Measurements from ENCODE around the gene MNDA.
"Not testable (repeated sequence)": the region's sequence is repeated elsewhere in the genome, so short reads cannot be mapped to it uniquely, and the experiment has no call there.

The MNDA gene

GRCh38 chr1:158864595-158864994 is 33.4 kb downstream of the MNDA start:
- H3K27me3 ChIP-seq (ENCODE audit: control insufficient read depth, insufficient read depth, low read length): no peaks in the 10 kb centered on the region
- H3K27ac ChIP-seq (ENCODE audit: low read depth, low read length): no peak overlapping the region
- no peak overlapping the region for H3K9ac ChIP-seq (ENCODE audit: low read length)
- no peaks in the 10 kb centered on the region for H3K36me3 ChIP-seq (ENCODE audit: control insufficient read depth, insufficient read depth, low read length)
- H3K4me1 ChIP-seq (ENCODE audit: control insufficient read depth, insufficient read depth, low read length): no peaks in the 10 kb centered on the region
- no peak overlapping the region for H3K4me3 ChIP-seq (ENCODE audit: low read length)

DNA sequence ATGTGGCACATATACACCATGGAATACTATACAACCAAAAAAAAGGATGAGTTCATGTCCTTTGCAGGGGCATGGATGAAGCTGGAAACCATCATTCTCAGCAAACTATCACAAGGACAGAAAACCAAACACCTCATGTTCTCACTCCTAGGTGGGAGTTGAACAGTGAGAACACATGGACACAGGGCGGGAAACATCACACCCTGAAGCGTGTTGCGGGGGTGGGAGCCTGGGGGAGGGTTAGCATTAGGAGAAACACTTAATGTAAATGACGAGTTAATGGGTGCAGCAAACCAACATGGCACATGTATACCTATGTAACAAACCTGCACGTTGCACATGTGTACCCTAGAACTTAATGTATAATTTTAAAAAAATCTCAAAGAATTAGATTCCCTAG is 39.3 kb downstream of the MNDA start:
- not testable (repeated sequence) for H3K36me3 ChIP-seq (ENCODE audit: control insufficient read depth, insufficient read depth, low read length); H3K4me3 ChIP-seq (ENCODE audit: low read length); H3K27ac ChIP-seq (ENCODE audit: low read depth, low read length); H3K9ac ChIP-seq (ENCODE audit: low read length); H3K4me1 ChIP-seq (ENCODE audit: control insufficient read depth, insufficient read depth, low read length); H3K27me3 ChIP-seq (ENCODE audit: control insufficient read depth, insufficient read depth, low read length)

DNA sequence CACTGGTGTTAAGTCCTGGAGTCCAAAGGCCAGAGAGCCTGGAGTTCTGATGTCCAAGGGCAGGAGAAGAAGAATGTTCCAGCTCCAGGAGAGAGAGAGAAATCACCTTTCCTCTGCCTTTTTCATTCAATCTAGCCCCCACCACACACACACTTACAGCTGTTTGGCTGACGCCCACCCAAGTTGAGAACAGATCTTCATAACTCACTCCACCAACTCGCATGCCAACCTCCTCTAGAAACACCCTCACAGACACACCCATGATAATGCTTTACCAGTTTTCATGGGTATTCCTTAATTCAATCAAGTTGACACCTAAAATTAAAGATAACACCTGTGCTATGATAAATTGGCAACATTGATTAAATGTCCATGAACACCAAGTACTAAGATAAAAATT is 42.0 kb downstream of the MNDA start:
- Histone ChIP-seq H3K27me3 (ENCODE audit: control insufficient read depth, insufficient read depth, low read length) (no peaks in the 10 kb centered on the region), H3K9ac (ENCODE audit: low read length) (no peak overlapping the region), H3K27ac (ENCODE audit: low read depth, low read length) (no peak overlapping the region), H3K4me3 (ENCODE audit: low read length) (no peak overlapping the region), H3K36me3 (ENCODE audit: control insufficient read depth, insufficient read depth, low read length) (no peaks in the 10 kb centered on the region), H3K4me1 (ENCODE audit: control insufficient read depth, insufficient read depth, low read length) (no peaks in the 10 kb centered on the region)

- H3K36me3 ChIP-seq (ENCODE audit: control insufficient read depth, insufficient read depth, low read length): no peaks in the 10 kb centered on the region
- no peak overlapping the region for H3K4me3 ChIP-seq (ENCODE audit: low read length)
- H3K27me3 ChIP-seq (ENCODE audit: control insufficient read depth, insufficient read depth, low read length): no peaks in the 10 kb centered on the region
- no peak overlapping the region for H3K27ac ChIP-seq (ENCODE audit: low read depth, low read length)
- H3K9ac ChIP-seq (ENCODE audit: low read length): no peak overlapping the region
- H3K4me1 ChIP-seq (ENCODE audit: control insufficient read depth, insufficient read depth, low read length): no peaks in the 10 kb centered on the region
These were observed 62.5 kb downstream of the MNDA start for GRCh38 chr1:158893654-158894053.

DNA sequence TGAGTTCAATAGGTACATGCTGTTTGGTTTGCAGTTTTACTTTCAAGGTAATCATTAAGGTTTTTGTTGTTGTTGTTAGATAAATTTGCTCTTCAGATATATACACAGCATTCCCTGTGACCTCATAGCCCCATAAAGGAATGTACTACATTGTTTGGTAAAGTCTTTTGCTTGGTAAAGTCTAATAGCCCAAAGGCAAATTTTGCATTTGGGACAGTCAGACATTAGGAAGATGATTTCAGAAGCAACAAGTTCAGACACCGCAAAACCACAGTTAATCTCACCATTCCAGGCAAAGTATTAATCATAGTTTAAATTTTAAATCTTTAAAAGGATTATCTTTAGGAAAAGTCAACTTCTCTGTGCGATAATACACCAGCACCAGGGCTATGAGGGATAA is 67.6 kb downstream of the MNDA start:
- no peaks in the 10 kb centered on the region for H3K36me3 ChIP-seq (ENCODE audit: control insufficient read depth, insufficient read depth, low read length)
- no peak overlapping the region for H3K27ac ChIP-seq (ENCODE audit: low read depth, low read length)
- H3K27me3 ChIP-seq (ENCODE audit: control insufficient read depth, insufficient read depth, low read length): no peaks in the 10 kb centered on the region
- H3K4me3 ChIP-seq (ENCODE audit: low read length): no peak overlapping the region
- H3K4me1 ChIP-seq (ENCODE audit: control insufficient read depth, insufficient read depth, low read length): no peaks in the 10 kb centered on the region
- no peak overlapping the region for H3K9ac ChIP-seq (ENCODE audit: low read length)
